ENCODE results near the gene PLA2G4B.

Gene PLA2G4B

DNA sequence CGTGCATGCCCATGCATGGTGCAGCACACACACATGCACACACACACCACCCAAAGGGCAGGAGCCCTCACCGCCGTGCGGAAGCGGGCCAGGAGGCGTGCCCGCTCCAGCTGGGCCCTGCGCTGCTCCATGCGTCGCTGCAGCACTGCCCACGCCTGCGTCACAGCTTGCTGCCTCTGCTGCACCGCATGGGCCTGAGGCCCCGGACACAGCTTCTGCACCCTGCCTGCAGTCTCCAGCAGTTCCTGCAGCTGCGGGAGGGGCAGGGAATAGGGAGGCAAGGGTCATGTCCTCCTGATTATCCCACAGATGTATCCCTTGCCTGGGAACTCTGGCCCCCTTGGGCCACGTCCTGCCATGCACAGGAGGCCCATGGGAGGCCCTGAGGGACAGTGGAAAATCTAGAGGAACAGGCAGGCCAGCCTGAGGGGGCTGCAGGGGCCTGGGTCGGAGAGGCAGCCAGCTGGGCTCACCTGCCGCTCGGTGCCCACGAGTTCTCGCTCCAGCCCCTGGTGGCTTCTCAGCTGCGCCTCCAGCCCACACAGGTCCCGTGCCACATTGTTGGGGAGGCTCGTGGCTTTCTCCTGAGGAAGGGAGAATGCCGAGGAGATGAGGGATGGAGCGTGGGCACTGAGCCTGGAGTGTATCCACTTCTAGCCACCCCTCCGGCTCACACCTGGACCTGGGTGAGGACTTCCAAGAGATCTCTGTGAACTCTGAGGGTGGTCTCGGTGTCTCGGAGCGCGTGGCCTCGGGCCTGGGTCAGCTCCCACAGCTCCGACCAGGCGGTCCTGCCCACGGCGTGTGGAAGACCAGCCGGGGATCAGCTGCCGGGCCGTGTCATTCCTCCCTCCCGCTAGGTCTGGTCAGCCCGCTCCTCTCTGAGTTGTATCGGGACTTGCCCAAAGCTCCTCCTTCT, 31.4 kb downstream of the PLA2G4B start:
- DNase-seq (ENCODE audit: low spot score): no peak

DNA sequence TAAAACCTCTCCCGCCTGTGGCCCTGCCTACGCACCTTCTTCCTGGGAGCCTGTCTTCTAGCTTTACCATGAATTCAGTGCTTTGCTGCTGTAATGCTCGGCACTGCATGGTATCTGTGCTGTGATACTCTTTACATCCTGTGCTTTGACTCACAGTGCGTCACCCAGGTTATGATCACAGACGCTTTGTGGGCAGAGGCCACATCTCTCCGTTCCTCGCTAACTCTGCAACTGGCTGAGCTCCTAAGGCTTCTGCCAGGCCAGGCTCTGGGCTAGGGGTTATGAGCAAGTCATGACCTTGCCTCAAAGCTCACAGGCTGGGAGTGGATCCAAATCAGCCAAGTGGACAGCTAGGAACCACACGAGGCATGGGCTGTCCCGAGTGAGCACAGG, 32.0 kb downstream of the PLA2G4B start:
- no peak for DNase-seq (ENCODE audit: low spot score)

DNA sequence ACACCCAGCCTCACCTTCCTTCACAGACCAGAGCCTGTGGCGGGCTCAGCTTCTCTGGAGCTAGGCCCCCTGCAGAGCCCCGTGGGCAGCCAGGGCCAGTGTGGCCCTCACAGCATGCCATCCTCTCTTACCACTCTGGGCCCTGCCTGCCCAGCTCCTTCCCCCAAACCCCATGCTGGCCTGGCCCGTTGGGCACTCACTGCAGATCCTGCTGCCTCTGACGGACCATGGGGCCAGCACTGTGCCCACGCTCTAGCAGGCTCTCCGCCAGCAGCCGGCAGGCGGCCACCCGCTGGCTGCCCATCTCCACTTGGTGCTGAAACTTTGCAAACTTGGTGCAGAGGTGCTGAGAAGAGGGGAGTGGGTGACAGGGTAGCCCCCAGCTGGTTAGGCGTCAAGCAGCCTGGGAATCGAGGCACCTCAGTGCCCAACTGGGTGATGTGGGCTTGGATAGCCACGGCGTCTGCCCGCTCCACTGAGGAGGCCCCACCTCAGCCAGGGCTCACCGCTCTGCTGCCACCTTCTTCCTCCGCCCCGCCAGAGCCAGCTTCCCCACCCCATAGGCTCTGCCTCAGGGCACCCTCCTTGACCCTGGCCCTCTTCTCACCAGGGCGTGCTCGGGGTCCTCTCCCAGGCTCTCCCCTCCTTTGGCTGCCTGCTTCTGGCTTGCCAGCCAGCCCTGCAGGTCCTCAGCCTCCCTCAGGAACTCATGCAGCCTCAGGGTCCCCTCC, 32.7 kb downstream of the PLA2G4B start:
- DNase-seq (ENCODE audit: low spot score): no peak

DNA sequence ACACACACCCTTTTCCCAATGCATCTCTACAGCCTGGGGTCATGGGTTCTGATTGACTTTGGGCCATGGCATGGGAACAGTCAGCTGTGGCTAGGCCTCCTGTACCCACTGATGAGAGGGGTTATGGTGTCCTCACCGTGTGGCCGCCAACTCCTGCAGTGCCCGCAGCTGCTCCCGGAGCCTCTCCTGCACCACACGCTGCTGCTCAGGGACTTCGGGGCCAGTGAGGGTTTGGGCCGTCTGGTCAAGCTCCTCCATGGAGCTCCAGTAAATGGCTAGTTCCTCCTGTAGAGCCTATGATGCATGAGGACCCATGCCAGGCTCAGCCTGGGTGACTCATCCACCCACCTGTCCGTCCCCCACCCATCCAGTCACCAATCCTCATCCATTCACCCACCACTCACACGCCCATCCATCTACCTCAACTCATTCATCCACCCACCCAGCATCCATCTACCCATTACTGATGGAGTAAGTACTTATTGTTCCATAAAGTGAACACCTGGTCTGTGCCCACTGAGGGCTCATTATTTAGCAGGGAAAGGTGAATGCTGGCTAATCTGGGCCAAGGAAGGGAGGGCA, 33.6 kb downstream of the PLA2G4B start:
- DNase-seq (ENCODE audit: low spot score): no peak

GRCh38 chr15:41873711-41874110, 35.1 kb downstream of the PLA2G4B start:
- no peak for DNase-seq (ENCODE audit: low spot score)

- DNase-seq (ENCODE audit: low spot score): no peak
Observed at GRCh38 chr15:41874736-41875135, 36.1 kb downstream of the PLA2G4B start.

DNA sequence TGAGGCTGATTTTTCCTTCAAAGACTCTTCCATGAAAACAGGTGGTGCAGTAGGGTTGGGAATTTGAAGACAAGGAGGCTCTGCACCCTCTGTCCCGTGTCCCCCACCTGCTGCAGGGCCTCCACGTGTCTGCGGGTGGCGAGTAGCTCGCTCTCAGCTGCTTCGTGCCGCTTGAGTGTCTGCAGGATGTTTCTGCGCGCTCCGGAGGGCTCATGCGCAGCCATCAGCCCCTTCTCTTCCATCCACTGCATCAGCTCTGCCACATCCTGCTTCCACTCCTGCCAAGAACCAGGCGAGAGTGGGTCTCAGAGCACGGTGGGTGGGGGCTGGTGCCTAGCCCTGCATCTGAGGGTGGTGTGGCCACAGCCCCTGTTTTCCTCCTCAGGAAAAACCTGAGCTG, 37.4 kb downstream of the PLA2G4B start:
- no peak for DNase-seq (ENCODE audit: low spot score)

DNA sequence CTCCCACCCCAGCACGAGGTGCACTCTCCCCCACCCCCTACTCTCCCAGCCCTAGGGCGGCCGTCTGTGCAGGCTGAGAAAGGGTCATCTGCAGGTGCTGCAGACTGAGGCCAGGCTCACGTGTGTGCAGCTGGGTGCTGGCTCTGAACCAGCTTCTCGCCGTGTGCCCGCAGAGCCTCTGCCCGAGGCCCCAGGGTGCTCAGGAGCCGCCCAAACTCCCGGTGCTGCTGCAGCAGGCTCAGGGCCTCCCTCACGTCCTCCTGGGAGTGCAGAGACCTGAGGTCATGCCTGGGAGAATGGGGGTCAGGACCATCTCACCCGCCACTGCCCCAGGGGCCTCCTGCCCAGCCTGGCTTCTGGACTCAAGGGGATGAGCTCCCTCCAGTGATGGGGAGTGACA, 38.0 kb downstream of the PLA2G4B start:
- DNase-seq (ENCODE audit: low spot score): no peak

- no peak for DNase-seq (ENCODE audit: low spot score)
Observed at GRCh38 chr15:41877631-41878354, 39.1 kb downstream of the PLA2G4B start.

- DNase-seq (ENCODE audit: low spot score): no peak
Observed at GRCh38 chr15:41878355-41878699, 39.7 kb downstream of the PLA2G4B start.

DNA sequence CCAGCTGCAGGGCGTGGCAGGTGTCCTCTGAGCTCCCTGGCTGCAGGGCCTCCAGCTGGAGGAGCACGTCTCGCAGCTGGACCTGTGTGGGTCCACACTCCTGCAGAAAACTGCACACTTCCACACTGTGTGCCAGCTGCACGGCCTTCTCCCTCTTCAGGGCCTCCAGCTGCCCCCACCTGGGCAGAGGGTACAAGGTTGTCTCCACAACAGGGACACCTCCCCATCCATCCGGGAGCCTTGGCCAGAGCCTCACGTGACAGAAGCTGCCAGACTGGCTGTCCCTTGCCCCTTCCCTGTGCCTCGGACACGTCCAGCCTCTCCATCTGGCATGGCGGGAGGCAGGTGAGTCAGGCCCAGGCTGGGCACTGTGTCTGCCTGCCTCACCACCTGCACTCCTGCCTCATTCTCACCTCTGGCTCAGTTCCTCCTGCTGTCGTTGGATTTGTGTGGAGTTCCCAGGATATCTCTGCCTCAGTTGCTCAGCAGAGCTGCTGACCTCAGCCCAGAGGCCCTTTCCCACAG, 40.7 kb downstream of the PLA2G4B start:
- no peak for DNase-seq (ENCODE audit: low spot score)

- DNase-seq (ENCODE audit: low spot score): no peak
Observed at GRCh38 chr15:41880156-41880877, 41.7 kb downstream of the PLA2G4B start.

- no peak for DNase-seq (ENCODE audit: low spot score)
Observed at GRCh38 chr15:41881086-41881485, 42.4 kb downstream of the PLA2G4B start.

GRCh38 chr15:41881550-41881919, 42.9 kb downstream of the PLA2G4B start:
- no peak for DNase-seq (ENCODE audit: low spot score)

- DNase-seq (ENCODE audit: low spot score): no peak
Observed at GRCh38 chr15:41881920-41882688, 43.5 kb downstream of the PLA2G4B start.

DNA sequence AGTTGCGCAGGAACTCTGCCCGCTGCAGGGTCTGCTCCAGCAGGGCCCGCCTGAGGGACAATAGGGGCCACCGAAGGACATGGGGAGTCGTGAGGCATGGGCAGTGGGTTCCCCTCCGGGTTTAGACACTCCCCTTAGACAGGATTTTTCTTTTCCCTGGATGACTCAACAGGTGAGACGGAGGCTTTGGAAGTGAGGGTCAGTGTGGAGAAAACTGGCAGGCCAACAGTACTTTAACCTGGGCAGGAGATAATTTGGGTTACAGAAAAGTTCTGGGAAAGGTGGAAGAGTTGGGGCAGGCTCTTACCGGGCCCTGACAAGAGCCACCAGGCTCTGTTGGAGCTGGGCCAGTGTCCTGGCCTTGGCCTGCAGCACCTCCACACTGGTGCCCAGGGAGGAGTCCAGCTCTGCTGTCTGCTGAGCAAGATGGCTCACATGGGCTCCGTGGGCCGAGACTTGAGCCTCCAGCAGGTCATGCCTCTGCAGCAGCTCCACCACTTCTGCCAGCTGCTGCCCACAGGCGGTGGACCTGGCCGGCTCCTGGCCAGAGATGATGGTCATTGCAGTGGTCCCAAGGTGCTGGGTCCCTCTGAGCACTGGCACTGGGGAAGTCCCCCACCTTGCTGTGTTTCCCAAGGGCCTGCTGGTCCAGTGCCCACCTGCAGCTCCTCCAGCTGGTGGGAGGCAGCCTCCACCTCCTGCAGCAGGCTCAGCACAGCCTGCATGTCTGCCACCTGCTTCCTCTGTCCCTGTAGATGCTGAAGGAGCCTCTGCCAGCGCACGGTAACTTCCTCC, 44.2 kb downstream of the PLA2G4B start:
- no peak for DNase-seq (ENCODE audit: low spot score)

- DNase-seq (ENCODE audit: low spot score): no peak
Observed at GRCh38 chr15:41883484-41883825, 44.8 kb downstream of the PLA2G4B start.

- no peak for DNase-seq (ENCODE audit: low spot score)
Observed at GRCh38 chr15:41884458-41884857, 45.8 kb downstream of the PLA2G4B start.

- DNase-seq (ENCODE audit: low spot score): no peak
Observed at GRCh38 chr15:41885321-41885720, 46.7 kb downstream of the PLA2G4B start.

- no peak for DNase-seq (ENCODE audit: low spot score)
Observed at GRCh38 chr15:41885841-41886240, 47.2 kb downstream of the PLA2G4B start.
